Astrocyte (in vitro differentiated cells and primary cell): Measurements from ENCODE around the gene COL23A1.

Experiments used
- CTCF ChIP-seq: IDR thresholded peaks from 2 replicates; pipeline ENCODE4 v1.5.1; 2011; ENCODE audit warnings: low read depth, mild to moderate bottlenecking, inconsistent platforms, low read length, moderate library complexity; ENCODE audit not compliant: insufficient read depth
- EZH2 ChIP-seq: IDR thresholded peaks from 2 replicates; pipeline ENCODE4 v1.6.1; 2012; ENCODE audit warnings: mild to moderate bottlenecking, low read length, inconsistent platforms; ENCODE audit not compliant: insufficient read depth

DNA sequence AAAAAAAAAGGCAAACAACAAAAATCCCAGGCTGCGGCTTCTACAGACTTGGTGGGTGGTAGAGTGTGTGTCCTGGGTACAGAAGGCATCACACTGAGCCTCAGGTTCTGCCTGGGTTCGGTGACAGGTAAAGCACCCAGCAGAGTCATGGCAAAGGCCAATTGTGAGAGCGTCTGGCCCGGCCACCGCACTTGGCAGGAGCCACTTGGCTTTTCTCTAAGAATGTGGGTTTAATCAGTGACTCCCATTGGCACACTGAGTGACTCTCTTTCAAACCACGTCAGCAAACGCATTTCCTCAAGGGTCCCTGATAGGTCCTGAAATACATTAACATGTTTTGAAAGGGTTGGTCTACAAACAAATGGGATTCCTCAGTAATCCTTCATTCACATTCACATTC, 17.0 kb downstream of the COL23A1 start:
- TF ChIP-seq CTCF (no peak), EZH2 (no peak)
